DMS153 treated with DMSO at 0.1 percent for 48 hours (cell line): ENCODE results near the gene JAG1.

Experiments
- DNase-seq: peaks from one replicate; lab custom pipeline; 2025; ENCODE audit not compliant: unreplicated experiment; lab: John Stamatoyannopoulos, UW

Gene JAG1

GRCh38 chr20:10654630-10655029 is 19.2 kb downstream of the JAG1 start:
- no peak for DNase-seq

- DNase-seq = no peak
Observed at GRCh38 chr20:10654250-10654610, 19.6 kb downstream of the JAG1 start.

GRCh38 chr20:10653599-10654249 is 20.1 kb downstream of the JAG1 start:
- no peak for DNase-seq

- no peak for DNase-seq
Observed at GRCh38 chr20:10652660-10653261, 21.0 kb downstream of the JAG1 start.

- no peak for DNase-seq
Observed at GRCh38 chr20:10652185-10652584, 21.6 kb downstream of the JAG1 start.

- DNase-seq = no peak
Observed at GRCh38 chr20:10651227-10651990, 22.4 kb downstream of the JAG1 start.

GRCh38 chr20:10649797-10650160 is 24.0 kb downstream of the JAG1 start:
- DNase-seq = no peak

- no peak for DNase-seq
Observed at GRCh38 chr20:10649080-10649796, 24.6 kb downstream of the JAG1 start.

- no peak for DNase-seq
Observed at GRCh38 chr20:10648651-10649050, 25.1 kb downstream of the JAG1 start.

GRCh38 chr20:10647909-10648308 is 25.9 kb downstream of the JAG1 start:
- no peak for DNase-seq

GRCh38 chr20:10647471-10647870 is 26.3 kb downstream of the JAG1 start:
- no peak for DNase-seq

GRCh38 chr20:10646886-10647420 is 26.8 kb downstream of the JAG1 start:
- DNase-seq = no peak

GRCh38 chr20:10646006-10646405 is 27.8 kb downstream of the JAG1 start:
- no peak for DNase-seq

GRCh38 chr20:10645205-10645570 is 28.6 kb downstream of the JAG1 start:
- no peak for DNase-seq

GRCh38 chr20:10644458-10645204 is 29.2 kb downstream of the JAG1 start:
- DNase-seq = no peak

- no peak for DNase-seq
Observed at GRCh38 chr20:10643560-10643873, 30.3 kb downstream of the JAG1 start.

GRCh38 chr20:10642856-10643559 is 30.8 kb downstream of the JAG1 start:
- DNase-seq = no peak

GRCh38 chr20:10641893-10642292 is 31.9 kb downstream of the JAG1 start:
- DNase-seq = no peak

- DNase-seq = no peak
Observed at GRCh38 chr20:10641467-10641866, 32.3 kb downstream of the JAG1 start.

- DNase-seq = no peak
Observed at GRCh38 chr20:10640897-10641296, 32.9 kb downstream of the JAG1 start.
